Activated effector memory CD4-positive, alpha-beta T cell treated with Interleukin-2 at 50 U/mL for 16 hours (primary cell): ENCODE results near the gene TMEM43.

Source experiments
- DNase-seq: peaks from one replicate; pipeline ENCODE4 v3.0.0-alpha.2; 2020

TMEM43 gene

DNA sequence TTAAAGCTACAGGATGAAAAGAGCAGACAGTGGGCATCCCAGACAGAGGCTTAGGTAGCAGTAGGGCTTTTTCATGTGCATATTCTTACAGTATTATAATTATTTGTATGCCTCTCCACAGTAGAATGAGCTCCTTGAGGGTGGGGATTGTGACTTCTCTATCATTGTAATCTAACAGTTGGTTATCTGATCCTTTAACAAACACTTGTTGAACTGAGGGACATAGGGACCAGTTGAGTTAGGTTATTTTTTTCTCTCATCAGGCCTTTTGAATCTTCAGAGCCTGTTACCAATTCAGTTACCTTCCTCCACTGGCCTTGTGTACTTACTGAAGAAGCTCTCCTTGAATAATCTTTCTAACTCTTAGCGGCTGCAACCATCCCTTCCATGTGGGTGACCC is 54.9 kb downstream of the TMEM43 start:
- no peak for DNase-seq

DNA sequence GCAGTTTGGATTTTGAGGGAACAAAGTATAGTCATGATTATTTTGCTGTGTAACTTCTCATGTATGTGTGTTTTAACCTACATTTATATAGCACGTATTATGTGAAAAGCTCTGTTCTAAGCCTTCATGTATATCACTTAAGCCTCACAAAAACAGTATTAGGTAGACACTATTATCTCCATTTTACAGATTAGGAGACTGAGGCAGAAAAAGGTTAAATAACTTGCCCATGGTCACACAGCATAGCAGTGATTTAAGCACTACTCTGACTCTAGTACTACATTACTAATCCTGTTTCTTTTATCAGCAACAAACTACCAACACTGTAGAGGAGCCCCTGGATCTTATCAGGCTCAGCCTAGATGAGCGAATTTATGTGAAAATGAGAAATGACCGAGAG is 56.4 kb downstream of the TMEM43 start:
- DNase-seq: no peak

DNA sequence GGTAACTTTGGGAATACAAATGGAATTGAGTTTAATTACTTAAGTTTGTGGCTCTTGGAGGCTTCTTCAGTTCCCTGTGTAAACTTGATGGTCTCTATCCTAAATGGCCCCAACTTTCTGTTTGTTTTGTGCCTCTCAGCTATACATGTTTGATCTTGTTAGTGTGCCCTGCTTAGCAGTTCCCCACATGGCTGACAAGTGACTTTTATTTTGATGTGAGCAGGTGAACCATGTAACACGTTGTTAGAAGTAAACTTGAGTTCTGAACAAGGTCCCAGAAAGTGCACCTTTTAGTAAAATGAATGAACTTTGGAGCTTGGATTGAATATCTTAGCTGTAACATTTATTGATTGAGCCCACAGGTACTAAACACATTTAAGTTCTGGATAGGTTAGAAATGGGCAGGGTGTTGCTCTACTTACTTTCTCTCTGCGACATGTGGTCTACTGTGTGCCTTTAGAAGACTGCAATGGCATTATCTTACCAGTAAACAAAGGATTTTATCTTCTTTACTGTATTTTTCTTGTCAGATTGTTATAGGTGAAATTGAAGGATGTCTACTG is 58.2 kb downstream of the TMEM43 start:
- DNase-seq: no peak

DNA sequence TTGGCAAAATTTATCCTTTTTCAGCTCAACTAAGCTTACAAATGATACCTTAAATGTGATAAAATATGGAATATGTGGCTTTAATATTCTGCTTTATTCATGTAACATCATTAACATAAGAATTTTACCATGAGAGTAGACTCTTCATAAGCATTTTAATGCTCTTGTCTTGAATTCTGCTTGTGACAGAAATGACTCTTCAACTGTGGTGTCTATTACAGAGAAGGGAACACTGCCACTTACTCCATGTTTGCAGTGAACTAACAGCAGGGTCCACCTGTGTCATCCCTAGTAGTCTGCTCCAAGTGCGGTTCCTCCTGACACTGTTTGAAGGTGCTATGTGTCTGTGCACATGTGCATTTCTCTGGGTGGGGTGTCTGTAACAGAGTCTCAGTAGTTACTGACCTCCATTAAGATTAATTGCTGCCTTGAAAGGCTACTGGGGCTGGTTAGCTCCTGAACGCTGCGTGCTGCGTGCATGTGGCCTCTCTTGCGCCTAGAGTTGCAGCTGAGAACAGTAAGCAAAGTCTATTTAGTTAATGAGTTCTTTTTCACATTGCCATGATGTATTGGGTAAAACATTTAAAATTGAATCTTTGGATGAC is 62.1 kb downstream of the TMEM43 start:
- DNase-seq: no peak

DNA sequence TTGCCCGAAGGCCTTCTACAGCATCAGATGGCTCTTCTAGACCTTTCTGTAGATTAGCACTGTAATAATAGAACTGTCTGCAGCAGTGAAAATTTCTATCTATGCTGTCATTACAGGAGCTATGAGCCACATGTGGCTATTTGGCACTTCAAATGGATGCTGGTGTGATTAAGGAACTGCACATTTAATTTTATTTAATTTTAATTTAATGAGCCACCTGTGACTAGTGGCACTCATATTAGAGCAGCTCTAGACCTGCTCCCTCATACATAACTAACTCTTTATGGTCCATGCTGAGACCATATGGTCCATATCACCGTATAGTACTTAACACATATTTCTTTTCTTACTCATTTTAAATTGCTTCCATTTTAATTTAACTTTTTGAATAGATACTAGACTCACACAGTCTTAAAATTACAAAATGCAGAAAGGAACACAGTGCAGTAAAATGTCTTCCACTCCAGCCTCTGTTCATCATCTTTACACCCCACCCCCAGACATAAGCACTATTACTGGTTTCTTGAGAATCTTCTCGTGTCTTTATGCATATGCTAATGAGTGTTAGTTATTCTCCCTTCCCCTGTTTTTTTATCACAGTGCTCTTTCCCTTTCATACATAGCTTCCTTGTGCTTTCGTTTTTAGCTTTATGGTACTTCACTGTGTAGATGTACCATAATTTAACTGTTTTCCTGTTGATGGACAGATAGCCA is 63.3 kb downstream of the TMEM43 start:
- DNase-seq: no peak
